OCI-LY7 (cell line): Measurements from ENCODE around the gene SLC4A5.

Experiments
- CTCF ChIP-seq: fragments of 200-600 bp; sonication (generic); conservative IDR thresholded peaks from 2 replicates; pipeline ENCODE4 v1.5.1; 2014; ENCODE audit warnings: mild to moderate bottlenecking, antibody characterized with exemption, low read length, moderate library complexity, mixed read lengths
- EZH2phosphoT487 ChIP-seq: fragments of 200-600 bp; sonication (generic); IDR thresholded peaks from 2 replicates; pipeline ENCODE4 v1.6.1; 2018; ENCODE audit warnings: low read depth, borderline replicate concordance, mild to moderate bottlenecking, mixed run types, antibody characterized with exemption, low read length, moderate library complexity, mixed read lengths

GRCh38 chr2:74361327-74361726 lies 18.1 kb upstream of the SLC4A5 start:
- no peak for TF ChIP-seq EZH2phosphoT487
- TF ChIP-seq CTCF: no peak
